ENCODE measurements around the gene CLDND1. TPM values are rescaled to one million over a fixed set of nuclear protein-coding genes. Genes with fewer than 3 reads are reported as not detected.

Gene CLDND1
- total RNA-seq, 2 donors from 2014 or later = 300 to 381 TPM

Other genes with a start within 250 kb of the CLDND1 start
- gene OR5H2, start 240.4 kb downstream of the CLDND1 start, total RNA-seq = not detected
- not detected for gene OR5K4, start 169.0 kb downstream of the CLDND1 start, total RNA-seq
- gene OR5K3, start 132.2 kb downstream of the CLDND1 start, total RNA-seq = not detected
- gene OR5K1, start 59.7 kb downstream of the CLDND1 start, total RNA-seq = under 1 TPM in 1 of 2 donors, not detected in 1; 0.24 TPM
- gene OR5K2, start 25.2 kb downstream of the CLDND1 start, total RNA-seq = not detected
- gene GPR15, start 9.1 kb upstream of the CLDND1 start, total RNA-seq = 10 to 100 TPM; 24.0 to 52.1 TPM
- 10 to 100 TPM; 64.2 to 75.9 TPM for gene CPOX, start 70.7 kb upstream of the CLDND1 start, total RNA-seq
- not detected for gene ST3GAL6, start 240.4 kb upstream of the CLDND1 start, total RNA-seq

Data from activated T-helper 17 cell treated with anti-CD3 and anti-CD28 coated beads, Interleukin-2, amount 50 U/mL, for 72 hours (primary cell).